Naive thymus-derived CD8-positive, alpha-beta T cell (primary cell): Measurements from ENCODE around the gene CCDC150. TPM values are rescaled to one million over a fixed set of nuclear protein-coding genes. Genes with fewer than 3 reads are reported as not detected.
"Not testable (repeated sequence)": the region's sequence is repeated elsewhere in the genome, so short reads cannot be mapped to it uniquely, and the experiment has no call there.

Source experiments
- ATAC-seq, 2 donors: fragments of 150-1000 bp; cut with Tn5 transposase in 1 of 2; sonication (Bioruptor Pico), chemical (Tn5 transposase) in 1 of 2; 1 replicate in 1 of 2; 2 replicates in 1 of 2; pipeline ENCODE4 v1.10.0; 2021; ENCODE audit warnings: mild to moderate bottlenecking in 2 of 2, moderate library complexity in 2 of 2
- POLR2A ChIA-PET: fragments of 350-600 bp; sonication (Branson Sonifier 250); formaldehyde crosslinking; loops from one replicate; lab custom pipeline; 2021; ENCODE audit warnings: antibody characterized with exemption; lab: Charles Lee
- DNase-seq, 10 donors: peaks; one replicate each; pipeline versions ENCODE4 v3.0.0 to v3.0.0-alpha.2; 2020 to 2022
- H3K27ac Mint-ChIP-seq, 10 donors: one replicate each; pipeline ENCODE4 v1.8.0; 2020 to 2022; ENCODE audit warnings: mild to moderate bottlenecking in 10 of 10, mixed read lengths in 10 of 10, moderate library complexity in 4 of 10, inconsistent platforms in 1 of 10
- H3K27me3 Mint-ChIP-seq, 5 donors: one replicate each; pipeline ENCODE4 v1.8.0; 2021 to 2022; ENCODE audit warnings: mixed read lengths in 5 of 5
- H3K36me3 Mint-ChIP-seq, 3 donors: one replicate each; pipeline ENCODE4 v1.8.0; 2020 to 2022; ENCODE audit warnings: mixed read lengths in 3 of 3, mild to moderate bottlenecking in 2 of 3, inconsistent platforms in 1 of 3
- H3K4me1 Mint-ChIP-seq, 4 donors: one replicate each; pipeline ENCODE4 v1.8.0; 2021 to 2022; ENCODE audit warnings: mixed read lengths in 4 of 4
- H3K4me3 Mint-ChIP-seq, 10 donors: one replicate each; pipeline ENCODE4 v1.8.0; 2020 to 2022; ENCODE audit warnings: mild to moderate bottlenecking in 10 of 10, mixed read lengths in 10 of 10, moderate library complexity in 6 of 10, inconsistent platforms in 1 of 10
- H3K9me3 Mint-ChIP-seq, 9 donors: one replicate each; pipeline ENCODE4 v1.8.0; 2020 to 2022; ENCODE audit warnings: mixed read lengths in 9 of 9, mild to moderate bottlenecking in 3 of 9, inconsistent platforms in 1 of 9, moderate library complexity in 1 of 9
- polyA plus RNA-seq, 3 donors: library from polyadenylated mRNA; unstranded; fragments of 300-500 nt; fragmentation: Illumina TruSeq; gene quantifications; one replicate each; pipeline ENCODE4 v1.2.3, GENCODE V29; 2021
- total RNA-seq, 8 experiments: library from RNA in 2 of 8; stranded (reverse) in 2 of 8; gene quantifications; one replicate each; pipeline ENCODE4 v1.2.3 and lab custom pipeline; 2021 to 2026

The CCDC150 gene
- total and polyA plus RNA-seq, 5 experiments from 2014 or later, result 0.49 to 1.9 TPM; not detected in 3

- H3K27me3 Mint-ChIP-seq, result peaks cover 4 to 19% (median 16%) of the 10 kb centered on the region in 5 donors
- no peaks in the 10 kb centered on the region for H3K4me1 Mint-ChIP-seq
- no peaks in the 10 kb centered on the region for H3K36me3 Mint-ChIP-seq
- DNase-seq, result no peak
- ATAC-seq, result no peak
- no peaks in the 10 kb centered on the region for H3K9me3 Mint-ChIP-seq
- H3K4me3 Mint-ChIP-seq, result no peak overlapping the region
- POLR2A ChIA-PET, result no interaction called here
- H3K27ac Mint-ChIP-seq, result no peak overlapping the region
These were observed 37.8 kb upstream of the CCDC150 start for GRCh38 chr2:196601430-196602306.

- Mint-ChIP-seq H3K4me1 (no peaks in the 10 kb centered on the region), H3K4me3 (no peak overlapping the region), H3K9me3 (no peaks in the 10 kb centered on the region), H3K36me3 (no peaks in the 10 kb centered on the region), H3K27me3 (peaks cover 0 to 15% (median 10%) of the 10 kb centered on the region in 5 donors), H3K27ac (no peak overlapping the region)
- no peak for DNase-seq
- ATAC-seq, result no peak
- POLR2A ChIA-PET, result no interaction called here
These were observed 35.3 kb upstream of the CCDC150 start for GRCh38 chr2:196604196-196604595.

- POLR2A ChIA-PET, result no interaction called here
- no peaks in the 10 kb centered on the region for H3K4me1 Mint-ChIP-seq
- no peaks in the 10 kb centered on the region for H3K36me3 Mint-ChIP-seq
- no peak overlapping the region for H3K27ac Mint-ChIP-seq
- no peak for ATAC-seq
- no peaks in the 10 kb centered on the region for H3K9me3 Mint-ChIP-seq
- H3K27me3 Mint-ChIP-seq, result peaks cover 0 to 14% (median 3%) of the 10 kb centered on the region in 5 donors
- no peak overlapping the region for H3K4me3 Mint-ChIP-seq
- no peak for DNase-seq
These were observed 33.0 kb upstream of the CCDC150 start for GRCh38 chr2:196606516-196606915.

GRCh38 chr2:196607073-196607472 lies 32.4 kb upstream of the CCDC150 start:
- H3K4me1 Mint-ChIP-seq, result no peaks in the 10 kb centered on the region
- no peaks in the 10 kb centered on the region for H3K36me3 Mint-ChIP-seq
- H3K4me3 Mint-ChIP-seq, result no peak overlapping the region
- H3K9me3 Mint-ChIP-seq, result no peaks in the 10 kb centered on the region
- POLR2A ChIA-PET, result no interaction called here
- H3K27ac Mint-ChIP-seq, result no peak overlapping the region
- no peak for DNase-seq
- H3K27me3 Mint-ChIP-seq, result peaks cover 0 to 13% (median 2%) of the 10 kb centered on the region in 5 donors
- ATAC-seq, result no peak

GRCh38 chr2:196607896-196608295 lies 31.6 kb upstream of the CCDC150 start:
- H3K4me1 Mint-ChIP-seq, POLR2A ChIA-PET, H3K36me3 Mint-ChIP-seq, H3K27ac Mint-ChIP-seq, H3K4me3 Mint-ChIP-seq, H3K27me3 Mint-ChIP-seq, ATAC-seq, DNase-seq, H3K9me3 Mint-ChIP-seq: not testable (repeated sequence)

GRCh38 chr2:196609806-196610205 lies 29.7 kb upstream of the CCDC150 start:
- Mint-ChIP-seq H3K4me1 (no peaks in the 10 kb centered on the region), H3K27me3 (peaks cover 0 to 2% (median 0%) of the 10 kb centered on the region in 5 donors), H3K9me3 (no peaks in the 10 kb centered on the region), H3K27ac (no peak overlapping the region), H3K36me3 (no peaks in the 10 kb centered on the region), H3K4me3 (no peak overlapping the region)
- ATAC-seq (no peak), DNase-seq (no peak)
- POLR2A ChIA-PET, result no interaction called here

- Mint-ChIP-seq H3K27ac (no peak overlapping the region), H3K4me1 (no peaks in the 10 kb centered on the region), H3K4me3 (no peak overlapping the region), H3K9me3 (no peaks in the 10 kb centered on the region), H3K27me3 (peaks cover 0 to 4% (median 0%) of the 10 kb centered on the region in 5 donors), H3K36me3 (no peaks in the 10 kb centered on the region)
- POLR2A ChIA-PET, result no interaction called here
- ATAC-seq (no peak), DNase-seq (no peak)
These were observed 28.7 kb upstream of the CCDC150 start for GRCh38 chr2:196610796-196611195.

GRCh38 chr2:196613302-196613701 lies 26.2 kb upstream of the CCDC150 start:
- no peak overlapping the region for H3K4me3 Mint-ChIP-seq
- H3K36me3 Mint-ChIP-seq, result no peaks in the 10 kb centered on the region
- H3K9me3 Mint-ChIP-seq, result no peaks in the 10 kb centered on the region
- no peak overlapping the region for H3K27ac Mint-ChIP-seq
- POLR2A ChIA-PET, result no interaction called here
- ATAC-seq (no peak), DNase-seq (no peak)
- no peaks in the 10 kb centered on the region for H3K4me1 Mint-ChIP-seq
- H3K27me3 Mint-ChIP-seq, result peaks cover 0 to 4% (median 0%) of the 10 kb centered on the region in 5 donors

- POLR2A ChIA-PET, result no interaction called here
- peaks cover 0 to 6% (median 0%) of the 10 kb centered on the region in 9 donors for H3K9me3 Mint-ChIP-seq
- H3K27me3 Mint-ChIP-seq, result peaks cover 6 to 27% (median 13%) of the 10 kb centered on the region in 5 donors
- no peaks in the 10 kb centered on the region for H3K4me1 Mint-ChIP-seq
- ATAC-seq, result no peak
- no peak for DNase-seq
- H3K36me3 Mint-ChIP-seq, result peaks cover 0 to 2% (median 0%) of the 10 kb centered on the region in 3 donors
- H3K4me3 Mint-ChIP-seq, result no peak overlapping the region
- H3K27ac Mint-ChIP-seq, result no peak overlapping the region
These were observed 22.1 kb upstream of the CCDC150 start for GRCh38 chr2:196617430-196617829.

GRCh38 chr2:196618661-196619060 lies 20.9 kb upstream of the CCDC150 start:
- Mint-ChIP-seq H3K27ac (no peak overlapping the region), H3K36me3 (peaks cover 0 to 9% (median 2%) of the 10 kb centered on the region in 3 donors), H3K4me3 (no peak overlapping the region), H3K9me3 (peaks cover 0 to 18% (median 7%) of the 10 kb centered on the region in 9 donors), H3K4me1 (no peaks in the 10 kb centered on the region), H3K27me3 (peaks cover 10 to 35% (median 13%) of the 10 kb centered on the region in 5 donors)
- DNase-seq, result no peak
- ATAC-seq, result no peak
- POLR2A ChIA-PET, result no interaction called here

GRCh38 chr2:196630531-196630930 lies 9.0 kb upstream of the CCDC150 start:
- DNase-seq (no peak), ATAC-seq (no peak)
- no peak overlapping the region for H3K27ac Mint-ChIP-seq
- H3K4me1 Mint-ChIP-seq, result no peaks in the 10 kb centered on the region
- H3K4me3 Mint-ChIP-seq, result no peak overlapping the region
- POLR2A ChIA-PET, result no interaction called here
- peaks cover 4 to 28% (median 9%) of the 10 kb centered on the region in 5 donors for H3K27me3 Mint-ChIP-seq
- peaks cover 6 to 26% (median 10%) of the 10 kb centered on the region in 9 donors for H3K9me3 Mint-ChIP-seq
- H3K36me3 Mint-ChIP-seq, result peaks cover 0 to 26% (median 3%) of the 10 kb centered on the region in 3 donors

- Mint-ChIP-seq H3K9me3 (peaks cover 5 to 18% (median 8%) of the 10 kb centered on the region in 9 donors), H3K4me3 (no peak overlapping the region), H3K27me3 (peaks cover 0 to 7% (median 3%) of the 10 kb centered on the region in 5 donors), H3K27ac (no peak overlapping the region), H3K4me1 (peaks cover 7 to 12% (median 10%) of the 10 kb centered on the region in 4 donors), H3K36me3 (peaks cover 0 to 19% (median 3%) of the 10 kb centered on the region in 3 donors)
- POLR2A ChIA-PET, result no interaction called here
- no peak for DNase-seq
- no peak for ATAC-seq
These were observed 4.4 kb upstream of the CCDC150 start for GRCh38 chr2:196635156-196635555.

GRCh38 chr2:196638765-196639164 lies 750 bp upstream of the CCDC150 start:
- peaks cover 0 to 3% (median 0%) of the 10 kb centered on the region in 9 donors for H3K9me3 Mint-ChIP-seq
- POLR2A ChIA-PET, result interaction anchor here (0.6 to 1.3 kb wide), 2 partner anchors 161 to 266 kb away, joined by 3 read pairs; partner anchors contain the start of gene GTF3C3
- peaks cover 11 to 19% (median 18%) of the 10 kb centered on the region in 4 donors for H3K4me1 Mint-ChIP-seq
- peak overlapping the region in 1 of 10 donors; percentile 23 for H3K27ac Mint-ChIP-seq
- H3K27me3 Mint-ChIP-seq, result no peaks in the 10 kb centered on the region
- H3K4me3 Mint-ChIP-seq, result peak overlapping the region in 9 of 10 donors; percentile 86 to 96 (median 90)
- no peaks in the 10 kb centered on the region for H3K36me3 Mint-ChIP-seq
- ATAC-seq (no peak), DNase-seq (no peak)
